HEK293 (cell line): ENCODE data around the gene KIAA0232.

Experiments used
- CTCF ChIA-PET: fragments of 350-600 bp; formaldehyde crosslinking; extraction: SDS; loops from one replicate; lab custom pipeline; 2021; ENCODE audit warnings: antibody characterized with exemption; lab: Yijun Ruan, JAX
- POLR2A ChIA-PET: fragments of 300-600 bp; formaldehyde crosslinking; extraction: SDS; loops from one replicate; lab custom pipeline; 2020; ENCODE audit warnings: antibody characterized with exemption, inconsistent platforms; lab: Yijun Ruan, JAX
- H3K27ac ChIP-seq: fragments of 200-500 bp; sonication (Bioruptor generic); 2 replicates; pipeline ENCODE4 v1.5.1; 2014; ENCODE audit warnings: low read depth, low read length, control low read depth, inconsistent platforms; ENCODE audit errors: extremely low read depth
- H3K36me3 ChIP-seq, 2 experiments: fragments of 200-500 bp in 1 of 2; sonication (Bioruptor generic) in 1 of 2; 1 replicate in 1 of 2; 2 replicates in 1 of 2; pipeline ENCODE4 v1.5.1; 2014 to 2017; ENCODE audit warnings: inconsistent platforms in 2 of 2, low read length in 2 of 2; ENCODE audit not compliant: control insufficient read depth in 2 of 2, insufficient read depth in 1 of 2
- H3K4me1 ChIP-seq: fragments of 200-500 bp; sonication (Bioruptor generic); 2 replicates; pipeline ENCODE4 v1.5.1; 2014; ENCODE audit warnings: mild to moderate bottlenecking, low read length, inconsistent platforms; ENCODE audit not compliant: control insufficient read depth, insufficient read depth
- H3K4me3 ChIP-seq: 2 replicates; pipeline ENCODE4 v1.5.1; 2011; ENCODE audit warnings: low read depth, mild to moderate bottlenecking, control low read depth, low read length, moderate library complexity
- H3K9me3 ChIP-seq: fragments of 200-500 bp; sonication (Bioruptor generic); 2 replicates; pipeline ENCODE4 v1.5.1; 2014; ENCODE audit warnings: low read depth, low read length, inconsistent platforms; ENCODE audit not compliant: control insufficient read depth, insufficient read depth
- HOXA7 ChIP-seq: sonication (generic); formaldehyde crosslinking; IDR thresholded peaks from 2 replicates; pipeline ENCODE4 v1.8.1; 2022; ENCODE audit warnings: missing genetic modification reagents, borderline replicate concordance
- HOXD13 ChIP-seq: sonication (generic); formaldehyde crosslinking; IDR thresholded peaks from 2 replicates; pipeline ENCODE4 v1.8.0; 2022; ENCODE audit warnings: missing genetic modification reagents, borderline replicate concordance
- INSM2 ChIP-seq: fragments of 450-650 bp; formaldehyde crosslinking; IDR thresholded peaks from 2 replicates; pipeline ENCODE4 v1.5.1; 2016; ENCODE audit warnings: missing biosample characterization, missing genetic modification characterization
- KLF1 ChIP-seq: fragments of 450-650 bp; formaldehyde crosslinking; IDR thresholded peaks from 2 replicates; pipeline ENCODE4 v1.5.1; 2016; ENCODE audit warnings: missing biosample characterization, missing genetic modification characterization
- MZF1 ChIP-seq: fragments of 450-650 bp; formaldehyde crosslinking; IDR thresholded peaks from 2 replicates; pipeline ENCODE4 v1.5.1; 2017; ENCODE audit warnings: missing biosample characterization, missing genetic modification characterization, borderline replicate concordance
- ZBTB48 ChIP-seq: fragments of 450-650 bp; formaldehyde crosslinking; IDR thresholded peaks from 2 replicates; pipeline ENCODE4 v1.5.1; 2016; ENCODE audit warnings: missing biosample characterization, missing genetic modification characterization
- ZNF112 ChIP-seq: fragments of 450-650 bp; formaldehyde crosslinking; IDR thresholded peaks from 2 replicates; pipeline ENCODE4 v1.5.0; 2017; ENCODE audit warnings: missing biosample characterization, missing genetic modification characterization
- ZNF146 ChIP-seq: fragments of 450-650 bp; formaldehyde crosslinking; IDR thresholded peaks from 2 replicates; pipeline ENCODE4 v1.5.1; 2016; ENCODE audit warnings: missing biosample characterization, missing genetic modification characterization
- ZNF16 ChIP-seq: fragments of 450-650 bp; formaldehyde crosslinking; IDR thresholded peaks from 2 replicates; pipeline ENCODE4 v1.5.1; 2016; ENCODE audit warnings: low read depth, missing biosample characterization, missing genetic modification characterization
- ZNF169 ChIP-seq: fragments of 450-650 bp; formaldehyde crosslinking; IDR thresholded peaks from 2 replicates; pipeline ENCODE4 v1.5.1; 2016; ENCODE audit warnings: missing biosample characterization, missing genetic modification characterization
- ZNF223 ChIP-seq: fragments of 450-650 bp; formaldehyde crosslinking; IDR thresholded peaks from 2 replicates; pipeline ENCODE4 v1.5.1; 2016; ENCODE audit warnings: missing biosample characterization, missing genetic modification characterization
- ZNF266 ChIP-seq: fragments of 450-650 bp; formaldehyde crosslinking; IDR thresholded peaks from 2 replicates; pipeline ENCODE4 v1.5.1; 2016; ENCODE audit warnings: missing biosample characterization, missing genetic modification characterization, low read depth
- ZNF280D ChIP-seq: fragments of 450-650 bp; formaldehyde crosslinking; IDR thresholded peaks from 2 replicates; pipeline ENCODE4 v1.5.1; 2016; ENCODE audit warnings: missing biosample characterization, missing genetic modification characterization
- ZNF335 ChIP-seq: fragments of 450-650 bp; formaldehyde crosslinking; conservative IDR thresholded peaks from 2 replicates; pipeline ENCODE4 v1.5.1; 2016; ENCODE audit warnings: missing biosample characterization, missing genetic modification characterization
- ZNF341 ChIP-seq: fragments of 450-650 bp; formaldehyde crosslinking; IDR thresholded peaks from 2 replicates; pipeline ENCODE4; 2016; ENCODE audit warnings: low read depth, missing biosample characterization, missing genetic modification characterization
- ZNF366 ChIP-seq: fragments of 450-650 bp; formaldehyde crosslinking; conservative IDR thresholded peaks from 2 replicates; pipeline ENCODE4 v1.5.1; 2016; ENCODE audit warnings: missing biosample characterization, missing genetic modification characterization
- ZNF391 ChIP-seq: fragments of 450-650 bp; formaldehyde crosslinking; IDR thresholded peaks from 2 replicates; pipeline ENCODE4 v1.5.1; 2016; ENCODE audit warnings: low read depth, missing biosample characterization, missing genetic modification characterization, borderline replicate concordance
- ZNF426 ChIP-seq: fragments of 450-650 bp; formaldehyde crosslinking; IDR thresholded peaks from 2 replicates; pipeline ENCODE4 v1.5.1; 2017; ENCODE audit warnings: missing biosample characterization, missing genetic modification characterization, mild to moderate bottlenecking, inconsistent platforms, moderate library complexity
- ZNF433 ChIP-seq: fragments of 450-650 bp; formaldehyde crosslinking; IDR thresholded peaks from 2 replicates; pipeline ENCODE4 v1.5.1; 2016; ENCODE audit warnings: missing biosample characterization, missing genetic modification characterization, low read depth
- ZNF521 ChIP-seq: fragments of 450-650 bp; formaldehyde crosslinking; IDR thresholded peaks from 2 replicates; pipeline ENCODE4 v1.5.1; 2017; ENCODE audit warnings: missing biosample characterization, mild to moderate bottlenecking, missing genetic modification characterization
- ZNF626 ChIP-seq: fragments of 450-650 bp; sonication (Bioruptor Pico); formaldehyde crosslinking; IDR thresholded peaks from 2 replicates; pipeline ENCODE4 v1.5.1; 2018; ENCODE audit warnings: missing biosample characterization, missing genetic modification characterization, inconsistent platforms
- ZNF707 ChIP-seq: fragments of 450-650 bp; formaldehyde crosslinking; IDR thresholded peaks from 2 replicates; pipeline ENCODE4 v1.5.1; 2016; ENCODE audit warnings: missing biosample characterization, missing genetic modification characterization
- ZNF76 ChIP-seq: fragments of 450-650 bp; formaldehyde crosslinking; IDR thresholded peaks from 2 replicates; pipeline ENCODE4; 2016; ENCODE audit warnings: low read depth, missing biosample characterization, missing genetic modification characterization, borderline replicate concordance
- TF ChIP-seq, protein P1 (sequence below): fragments of 450-650 bp; formaldehyde crosslinking; IDR thresholded peaks from 2 replicates; pipeline ENCODE4 v1.5.1; 2016; ENCODE audit warnings: missing biosample characterization, missing genetic modification characterization

Gene KIAA0232

DNA sequence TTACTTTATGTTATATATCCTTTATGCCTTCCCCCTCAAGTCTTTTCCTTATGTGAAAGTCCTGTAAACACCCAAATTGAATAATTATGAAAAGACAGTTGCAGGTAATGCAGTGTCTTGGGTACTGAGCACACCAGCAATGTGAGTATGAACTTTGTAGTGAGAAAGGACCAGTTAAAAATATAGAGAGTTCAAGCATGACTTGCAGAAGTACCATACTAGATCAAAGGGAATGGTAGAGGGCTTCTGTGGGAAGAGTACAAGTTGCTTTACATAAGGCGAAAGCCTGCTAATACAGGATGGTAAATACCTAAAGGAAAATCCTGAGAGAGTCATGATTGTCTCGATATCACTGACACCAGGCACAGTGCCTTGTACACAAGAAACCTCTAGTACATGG, 25.7 kb downstream of the KIAA0232 start (continued):
- TF ChIP-seq ZBTB48 (tag by site-specific recombination): no peak
- TF ChIP-seq ZNF366: no peak
- TF ChIP-seq HOXD13: no peak
- no peak for TF ChIP-seq HOXA7 (CRISPR knock-in tag)
- TF ChIP-seq ZNF223 (tag by site-specific recombination): no peak
- TF ChIP-seq INSM2 (tag by site-specific recombination): no peak
- TF ChIP-seq ZNF335 (tag by site-specific recombination): no peak
- TF ChIP-seq ZNF280D (tag by site-specific recombination): no peak
- TF ChIP-seq ZNF76: no peak
- no peak for TF ChIP-seq ZNF146 (tag by site-specific recombination)
- TF ChIP-seq ZNF266 (tag by site-specific recombination): no peak
- TF ChIP-seq ZNF391 (tag by site-specific recombination): no peak
- no peak for TF ChIP-seq ZNF433 (tag by site-specific recombination)
- TF ChIP-seq ZNF16 (tag by site-specific recombination): no peak

DNA sequence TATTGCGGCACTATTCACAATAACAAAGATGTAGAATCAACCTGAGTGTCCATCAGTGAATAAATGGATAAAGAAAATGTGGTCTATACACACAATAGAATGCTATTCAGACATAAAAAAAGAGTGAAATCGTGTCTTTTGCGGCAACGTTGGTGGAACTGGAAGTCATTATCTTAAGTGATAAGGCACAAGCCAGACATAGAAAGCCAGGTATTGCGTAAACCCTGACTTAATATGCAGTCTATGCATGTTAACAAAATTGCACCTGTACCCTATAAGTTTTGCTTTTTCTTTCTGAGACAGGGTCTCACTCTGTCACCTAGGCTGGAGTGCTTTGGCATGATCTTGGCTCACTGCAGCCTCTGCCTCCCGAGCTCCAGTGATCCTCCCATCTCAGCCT, 28.6 kb downstream of the KIAA0232 start:
- H3K9me3 ChIP-seq: no peaks in the 10 kb centered on the region
- no peak overlapping the region for H3K27ac ChIP-seq
- H3K36me3 ChIP-seq: no peaks in the 10 kb centered on the region
- ChIA-PET POLR2A (no interaction called here), CTCF (no interaction called here)
- no peak overlapping the region for H3K4me3 ChIP-seq
- H3K4me1 ChIP-seq: no peaks in the 10 kb centered on the region
- TF ChIP-seq, protein P1, sequence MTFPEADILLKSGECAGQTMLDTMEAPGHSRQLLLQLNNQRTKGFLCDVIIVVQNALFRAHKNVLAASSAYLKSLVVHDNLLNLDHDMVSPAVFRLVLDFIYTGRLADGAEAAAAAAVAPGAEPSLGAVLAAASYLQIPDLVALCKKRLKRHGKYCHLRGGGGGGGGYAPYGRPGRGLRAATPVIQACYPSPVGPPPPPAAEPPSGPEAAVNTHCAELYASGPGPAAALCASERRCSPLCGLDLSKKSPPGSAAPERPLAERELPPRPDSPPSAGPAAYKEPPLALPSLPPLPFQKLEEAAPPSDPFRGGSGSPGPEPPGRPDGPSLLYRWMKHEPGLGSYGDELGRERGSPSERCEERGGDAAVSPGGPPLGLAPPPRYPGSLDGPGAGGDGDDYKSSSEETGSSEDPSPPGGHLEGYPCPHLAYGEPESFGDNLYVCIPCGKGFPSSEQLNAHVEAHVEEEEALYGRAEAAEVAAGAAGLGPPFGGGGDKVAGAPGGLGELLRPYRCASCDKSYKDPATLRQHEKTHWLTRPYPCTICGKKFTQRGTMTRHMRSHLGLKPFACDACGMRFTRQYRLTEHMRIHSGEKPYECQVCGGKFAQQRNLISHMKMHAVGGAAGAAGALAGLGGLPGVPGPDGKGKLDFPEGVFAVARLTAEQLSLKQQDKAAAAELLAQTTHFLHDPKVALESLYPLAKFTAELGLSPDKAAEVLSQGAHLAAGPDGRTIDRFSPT (tag by site-specific recombination): no peak
- TF ChIP-seq, all 188 proteins: peak for 0

GRCh38 chr4:6812766-6813165, 30.2 kb downstream of the KIAA0232 start:
- Histone ChIP-seq H3K36me3 (no peaks in the 10 kb centered on the region), H3K9me3 (no peaks in the 10 kb centered on the region), H3K27ac (no peak overlapping the region), H3K4me3 (no peak overlapping the region), H3K4me1 (no peaks in the 10 kb centered on the region)
- TF ChIP-seq ZNF707 (tag by site-specific recombination): no peak
- TF ChIP-seq ZNF521: no peak
- TF ChIP-seq ZNF112 (tag by site-specific recombination): no peak
- no peak for TF ChIP-seq KLF1
- TF ChIP-seq ZNF341 (tag by site-specific recombination): no peak
- no peak for TF ChIP-seq MZF1 (tag by site-specific recombination)
- no peak for TF ChIP-seq ZNF426 (tag by site-specific recombination)
- TF ChIP-seq ZNF626 (tag by site-specific recombination): no peak
- no peak for TF ChIP-seq ZNF169 (tag by site-specific recombination)
- POLR2A ChIA-PET: no interaction called here
- CTCF ChIA-PET: interaction anchor here (1.1 kb wide), 1 partner anchor 61 kb away, joined by 3 read pairs; no protein-coding TSS in a partner anchor
